HAP-1 (cell line): ENCODE measurements around the gene CHMP2A.

ENCODE experiments used
- DNase-seq, 2 experiments: peaks; one replicate each; pipeline ENCODE4 v3.0.0-alpha.2; 2016 to 2020; ENCODE audit warnings: low spot score in 2 of 2
- H3K27me3 ChIP-seq: fragments of 250-450 bp; sonication (Bioruptor Pico); 2 replicates; pipeline ENCODE4 v1.5.1; 2020; ENCODE audit warnings: low read depth, mild to moderate bottlenecking, moderate library complexity
- H3K36me3 ChIP-seq: fragments of 250-450 bp; sonication (Bioruptor Pico); replicated peaks from 2 replicates; pipeline ENCODE4 v1.5.1; 2020; ENCODE audit warnings: mild to moderate bottlenecking
- H3K4me1 ChIP-seq: fragments of 250-450 bp; sonication (Bioruptor Pico); 2 replicates; pipeline ENCODE4 v1.5.1; 2020; ENCODE audit warnings: mild to moderate bottlenecking
- H3K4me3 ChIP-seq: fragments of 250-450 bp; sonication (Bioruptor Pico); 2 replicates; pipeline ENCODE4 v1.5.1; 2020; ENCODE audit warnings: mild to moderate bottlenecking, moderate library complexity
- H3K9me3 ChIP-seq: fragments of 250-450 bp; sonication (Bioruptor Pico); 2 replicates; pipeline ENCODE4 v1.5.1; 2020; ENCODE audit warnings: mild to moderate bottlenecking, moderate library complexity
- in situ Hi-C: fragments of 300-500 bp; cut with MboI; formaldehyde crosslinking; loops from 3 replicates; pipeline ENCODE4 v1.14.3; 2020; ENCODE audit warnings: low sequenced_read_pairs, inconsistent platforms, mixed read lengths

CHMP2A gene

GRCh38 chr19:58573658-58574164 lies 18.8 kb upstream of the CHMP2A start:
- Histone ChIP-seq H3K4me3 (peak overlapping the region; percentile 65), H3K9me3 (no peaks in the 10 kb centered on the region), H3K36me3 (no peaks in the 10 kb centered on the region; the same call in none of the 2 replicates), H3K4me1 (peaks cover 8% of the 10 kb centered on the region), H3K27me3 (no peaks in the 10 kb centered on the region)
- in situ Hi-C loops, result no loop called here
- DNase-seq, result no peak

GRCh38 chr19:58572818-58573657 lies 18.1 kb upstream of the CHMP2A start, which contains the start of gene MZF1:
MZF1 (minus strand) TSS chr19:58573335; CDS start chr19:58571389, 1,946 bp downstream.
- peak; percentile 99 to 100 for DNase-seq
- H3K27me3 ChIP-seq, result no peaks in the 10 kb centered on the region
- in situ Hi-C loops, result no loop called here
- H3K4me3 ChIP-seq, result peak within 1 kb of the TSS; percentile 65
- H3K4me1 ChIP-seq, result peaks cover 8% of the 10 kb centered on the region
- no peaks in the 10 kb centered on the region for H3K9me3 ChIP-seq
- H3K36me3 ChIP-seq, result no peaks in the 10 kb centered on the region; the same call in none of the 2 replicates

- in situ Hi-C loops, result no loop called here
- peaks cover 8% of the 10 kb centered on the region for H3K4me1 ChIP-seq
- H3K27me3 ChIP-seq, result no peaks in the 10 kb centered on the region
- DNase-seq, result peak in 1 of 2 experiments; percentile 5
- H3K9me3 ChIP-seq, result no peaks in the 10 kb centered on the region
- H3K36me3 ChIP-seq, result no peaks in the 10 kb centered on the region; the same call in none of the 2 replicates
- H3K4me3 ChIP-seq, result peak overlapping the region; percentile 65
Measured at GRCh38 chr19:58572026-58572817, 17.3 kb upstream of the CHMP2A start.

GRCh38 chr19:58571575-58571947 lies 16.7 kb upstream of the CHMP2A start:
- Histone ChIP-seq H3K27me3 (no peaks in the 10 kb centered on the region), H3K4me1 (peaks cover 8% of the 10 kb centered on the region), H3K4me3 (no peak overlapping the region), H3K9me3 (no peaks in the 10 kb centered on the region), H3K36me3 (no peaks in the 10 kb centered on the region; the same call in none of the 2 replicates)
- DNase-seq, result peak in 1 of 2 experiments; percentile 4
- in situ Hi-C loops, result no loop called here

DNA sequence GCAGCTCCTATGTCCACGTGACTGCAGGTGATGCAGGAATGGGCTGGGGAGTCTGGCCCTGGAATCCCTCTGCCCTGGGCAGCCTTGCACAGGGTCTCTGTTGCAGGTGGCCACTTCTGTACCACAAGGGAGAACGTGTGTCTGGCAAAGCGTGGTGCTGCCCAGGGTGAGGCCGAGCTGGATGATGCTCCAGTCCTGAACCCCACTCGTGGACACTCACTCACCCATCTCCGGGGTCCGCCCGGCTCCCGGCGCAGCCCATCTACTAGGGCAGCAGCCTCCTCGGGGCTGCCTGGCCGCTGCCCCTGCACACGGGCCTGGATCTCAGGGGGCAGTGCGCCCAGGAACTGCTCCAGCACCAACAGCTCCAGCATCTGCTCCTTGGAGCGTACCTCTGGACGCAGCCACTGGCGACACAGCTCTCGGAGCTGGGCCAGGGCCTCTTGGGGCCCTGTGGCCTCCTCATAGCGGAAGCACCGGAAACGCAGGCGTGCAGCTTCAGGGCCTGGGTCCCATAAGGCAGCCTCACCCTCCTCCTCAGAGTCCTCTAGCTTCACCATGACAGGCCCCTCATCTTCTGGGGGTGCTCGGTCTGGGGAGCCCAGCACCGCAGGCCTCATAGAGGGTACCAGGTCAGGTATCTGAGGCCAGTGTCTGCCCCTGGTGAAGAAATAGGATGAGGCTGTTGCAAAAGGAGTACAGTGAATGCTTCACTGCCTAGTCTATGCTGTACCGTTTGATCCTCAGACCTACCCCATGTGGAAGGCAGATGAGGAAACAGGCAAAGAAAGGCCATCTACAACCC lies 16.1 kb upstream of the CHMP2A start:
- no peaks in the 10 kb centered on the region; the same call in none of the 2 replicates for H3K36me3 ChIP-seq
- H3K4me3 ChIP-seq, result no peak overlapping the region
- H3K9me3 ChIP-seq, result no peaks in the 10 kb centered on the region
- peak in 1 of 2 experiments; percentile 8 for DNase-seq
- no peaks in the 10 kb centered on the region for H3K27me3 ChIP-seq
- in situ Hi-C loops, result no loop called here
- H3K4me1 ChIP-seq, result peaks cover 8% of the 10 kb centered on the region

- DNase-seq, result peak in 1 of 2 experiments; percentile 9
- no peak overlapping the region for H3K4me3 ChIP-seq
Measured at GRCh38 chr19:58569943-58570670, 15.2 kb upstream of the CHMP2A start.

GRCh38 chr19:58569191-58569942 lies 14.5 kb upstream of the CHMP2A start:
- in situ Hi-C loops, result no loop called here
- no peaks in the 10 kb centered on the region for H3K27me3 ChIP-seq
- no peaks in the 10 kb centered on the region; the same call in none of the 2 replicates for H3K36me3 ChIP-seq
- no peaks in the 10 kb centered on the region for H3K9me3 ChIP-seq
- peak in 1 of 2 experiments; percentile 7 for DNase-seq
- no peak overlapping the region for H3K4me3 ChIP-seq
- peaks cover 8% of the 10 kb centered on the region for H3K4me1 ChIP-seq

More at GRCh38 chr19:58569943-58570670, 15.2 kb upstream of the CHMP2A start:
- peaks cover 8% of the 10 kb centered on the region for H3K4me1 ChIP-seq
- H3K36me3 ChIP-seq, result no peaks in the 10 kb centered on the region; the same call in none of the 2 replicates
- no peaks in the 10 kb centered on the region for H3K9me3 ChIP-seq
- H3K27me3 ChIP-seq, result no peaks in the 10 kb centered on the region
- in situ Hi-C loops, result no loop called here

DNA sequence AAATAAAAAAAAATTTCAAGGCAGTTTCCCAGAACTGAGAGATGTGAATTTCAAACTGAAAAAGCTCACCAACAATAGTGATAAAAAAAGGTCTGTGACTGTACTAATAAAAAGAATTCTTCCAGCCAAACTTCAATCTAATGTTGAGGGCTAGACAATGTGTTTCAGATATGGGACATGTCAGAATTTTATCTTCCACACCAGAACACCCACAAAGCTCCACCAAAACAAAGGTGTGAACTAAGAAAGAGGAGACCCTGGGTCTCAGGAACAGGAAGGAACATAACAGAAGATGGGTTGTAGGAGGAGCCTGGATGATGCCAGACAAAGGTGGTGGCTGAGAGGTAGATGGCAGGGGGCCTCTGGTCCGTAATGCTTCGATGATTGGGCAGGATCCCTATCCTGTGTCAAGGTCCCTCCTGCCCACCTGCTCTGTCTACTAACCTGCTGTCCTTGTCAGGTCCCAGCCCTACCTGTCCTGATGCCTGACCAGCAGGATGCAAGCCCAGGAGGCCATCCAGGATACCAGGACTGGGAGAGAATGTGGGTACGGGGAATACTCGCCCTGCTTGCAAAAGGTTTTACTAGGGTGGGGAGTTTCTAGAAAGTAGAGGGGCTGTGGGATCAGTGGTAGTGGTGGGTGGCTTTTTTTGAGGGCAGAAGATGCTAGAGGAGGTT lies 13.7 kb upstream of the CHMP2A start:
- in situ Hi-C loops, result no loop called here
- Histone ChIP-seq H3K36me3 (no peaks in the 10 kb centered on the region; the same call in none of the 2 replicates), H3K9me3 (no peaks in the 10 kb centered on the region), H3K4me3 (no peak overlapping the region), H3K27me3 (no peaks in the 10 kb centered on the region), H3K4me1 (peaks cover 3% of the 10 kb centered on the region; the same call in 1 of the 2 replicates)
- peak in 1 of 2 experiments; percentile 4 for DNase-seq

- H3K4me3 ChIP-seq, result no peak overlapping the region
- H3K36me3 ChIP-seq, result no peaks in the 10 kb centered on the region; the same call in none of the 2 replicates
- in situ Hi-C loops, result no loop called here
- H3K4me1 ChIP-seq, result no peaks in the 10 kb centered on the region
- no peaks in the 10 kb centered on the region for H3K27me3 ChIP-seq
- no peak for DNase-seq
- no peaks in the 10 kb centered on the region for H3K9me3 ChIP-seq
Measured at GRCh38 chr19:58566989-58567388, 12.1 kb upstream of the CHMP2A start.

- Histone ChIP-seq H3K4me1 (peaks cover 6% of the 10 kb centered on the region), H3K9me3 (no peaks in the 10 kb centered on the region), H3K4me3 (no peak overlapping the region), H3K36me3 (peaks cover 6% of the 10 kb centered on the region; the same call in 1 of the 2 replicates), H3K27me3 (no peaks in the 10 kb centered on the region)
- in situ Hi-C loops, result no loop called here
- peak in 1 of 2 experiments; percentile 2 for DNase-seq
Measured at GRCh38 chr19:58563823-58564222, 8.9 kb upstream of the CHMP2A start.

DNA sequence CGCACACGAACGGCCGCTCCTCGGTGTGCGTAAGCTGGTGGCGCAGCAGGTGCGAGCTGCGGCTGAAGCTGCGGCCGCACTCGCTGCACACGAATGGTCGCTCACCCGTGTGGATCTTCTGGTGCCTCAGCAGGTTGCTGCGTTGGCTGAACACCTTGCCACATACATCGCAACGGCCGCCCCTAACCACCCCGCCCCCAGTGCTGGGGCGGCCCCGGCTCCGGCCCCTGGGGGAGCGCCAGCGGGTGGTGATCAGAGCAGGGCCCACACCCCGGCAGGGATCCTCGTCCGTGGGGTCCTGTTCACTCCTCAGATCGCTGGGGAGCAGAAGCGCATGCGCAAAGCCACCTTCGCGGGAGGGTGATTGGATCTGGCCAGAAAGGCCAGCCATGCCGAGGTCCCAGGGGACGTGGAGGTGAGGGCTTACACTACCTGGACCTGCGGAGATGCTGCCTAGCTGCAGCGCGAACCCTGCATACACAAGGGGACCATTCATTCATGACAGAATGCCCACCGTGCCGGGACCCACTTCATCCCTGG lies 8.2 kb upstream of the CHMP2A start:
- DNase-seq, result peak in 1 of 2 experiments; percentile 1
- no peak overlapping the region for H3K4me3 ChIP-seq
- in situ Hi-C loops, result no loop called here

More for the DNA sequence above, 8.2 kb upstream of the CHMP2A start:
- peaks cover 6% of the 10 kb centered on the region; the same call in 1 of the 2 replicates for H3K36me3 ChIP-seq
- H3K9me3 ChIP-seq, result no peaks in the 10 kb centered on the region
- H3K4me1 ChIP-seq, result peaks cover 6% of the 10 kb centered on the region
- no peaks in the 10 kb centered on the region for H3K27me3 ChIP-seq
